ENCODE measurements around the gene CELF1.

The CELF1 gene

GRCh38 chr11:47478651-47479329 is 74.1 kb downstream of the CELF1 start:
- DNase-seq (ENCODE audit: low spot score in 2 of 2) (no peak), ATAC-seq (replicated peaks; ENCODE audit: extremely low read depth, poor library complexity, severe bottlenecking) (no peak)
- Mint-ChIP-seq H3K27me3 (no peaks in the 10 kb centered on the region), H3K4me1 (peaks cover 15% of the 10 kb centered on the region), H3K27ac (ENCODE audit: low read depth) (peak overlapping the region; percentile 32), H3K4me3 (no peak overlapping the region), H3K36me3 (ENCODE audit: insufficient read depth) (peaks cover 77% of the 10 kb centered on the region), H3K9me3 (no peaks in the 10 kb centered on the region)

GRCh38 chr11:47477753-47478152 is 75.2 kb downstream of the CELF1 start:
- Mint-ChIP-seq H3K4me1 (peaks cover 15% of the 10 kb centered on the region), H3K4me3 (no peak overlapping the region), H3K36me3 (ENCODE audit: insufficient read depth) (peaks cover 79% of the 10 kb centered on the region), H3K9me3 (no peaks in the 10 kb centered on the region), H3K27me3 (no peaks in the 10 kb centered on the region), H3K27ac (ENCODE audit: low read depth) (no peak overlapping the region)
- no peak for DNase-seq (ENCODE audit: low spot score in 2 of 2)
- no peak for ATAC-seq (replicated peaks; ENCODE audit: extremely low read depth, poor library complexity, severe bottlenecking)

GRCh38 chr11:47477323-47477722 is 75.6 kb downstream of the CELF1 start:
- no peaks in the 10 kb centered on the region for H3K27me3 Mint-ChIP-seq
- H3K4me1 Mint-ChIP-seq: peaks cover 15% of the 10 kb centered on the region
- H3K36me3 Mint-ChIP-seq (ENCODE audit: insufficient read depth): peaks cover 79% of the 10 kb centered on the region
- no peak overlapping the region for H3K4me3 Mint-ChIP-seq
- no peaks in the 10 kb centered on the region for H3K9me3 Mint-ChIP-seq
- H3K27ac Mint-ChIP-seq (ENCODE audit: low read depth): no peak overlapping the region
- no peak for DNase-seq (ENCODE audit: low spot score in 2 of 2)
- no peak for ATAC-seq (replicated peaks; ENCODE audit: extremely low read depth, poor library complexity, severe bottlenecking)

- Mint-ChIP-seq H3K27ac (ENCODE audit: low read depth) (peak overlapping the region; percentile 67), H3K36me3 (ENCODE audit: insufficient read depth) (peaks cover 74% of the 10 kb centered on the region), H3K4me3 (no peak overlapping the region), H3K9me3 (no peaks in the 10 kb centered on the region), H3K4me1 (peaks cover 32% of the 10 kb centered on the region), H3K27me3 (no peaks in the 10 kb centered on the region)
- DNase-seq (ENCODE audit: low spot score in 2 of 2): no peak
- no peak for ATAC-seq (replicated peaks; ENCODE audit: extremely low read depth, poor library complexity, severe bottlenecking)
Measured at GRCh38 chr11:47470671-47471070, 82.3 kb downstream of the CELF1 start.

- DNase-seq (ENCODE audit: low spot score in 2 of 2): no peak
- peak overlapping the region; percentile 79 for H3K27ac Mint-ChIP-seq (ENCODE audit: low read depth)
- ATAC-seq (replicated peaks; ENCODE audit: extremely low read depth, poor library complexity, severe bottlenecking): no peak
Measured at GRCh38 chr11:47469361-47470179, 83.4 kb downstream of the CELF1 start.

GRCh38 chr11:47468598-47469214 is 84.2 kb downstream of the CELF1 start:
- H3K4me3 Mint-ChIP-seq: no peak overlapping the region
- peaks cover 34% of the 10 kb centered on the region for H3K4me1 Mint-ChIP-seq
- ATAC-seq (replicated peaks; ENCODE audit: extremely low read depth, poor library complexity, severe bottlenecking) (no peak), DNase-seq (ENCODE audit: low spot score in 2 of 2) (no peak)
- H3K9me3 Mint-ChIP-seq: no peaks in the 10 kb centered on the region
- H3K36me3 Mint-ChIP-seq (ENCODE audit: insufficient read depth): peaks cover 66% of the 10 kb centered on the region
- no peaks in the 10 kb centered on the region for H3K27me3 Mint-ChIP-seq
- H3K27ac Mint-ChIP-seq (ENCODE audit: low read depth): peak overlapping the region; percentile 79

More at GRCh38 chr11:47469361-47470179, 83.4 kb downstream of the CELF1 start:
- no peaks in the 10 kb centered on the region for H3K27me3 Mint-ChIP-seq
- no peak overlapping the region for H3K4me3 Mint-ChIP-seq
- H3K9me3 Mint-ChIP-seq: no peaks in the 10 kb centered on the region
- H3K4me1 Mint-ChIP-seq: peaks cover 34% of the 10 kb centered on the region
- H3K36me3 Mint-ChIP-seq (ENCODE audit: insufficient read depth): peaks cover 67% of the 10 kb centered on the region

GRCh38 chr11:47467357-47467756 is 85.6 kb downstream of the CELF1 start:
- Mint-ChIP-seq H3K4me3 (no peak overlapping the region), H3K36me3 (ENCODE audit: insufficient read depth) (peaks cover 52% of the 10 kb centered on the region), H3K27ac (ENCODE audit: low read depth) (no peak overlapping the region), H3K9me3 (no peaks in the 10 kb centered on the region), H3K4me1 (peaks cover 34% of the 10 kb centered on the region), H3K27me3 (no peaks in the 10 kb centered on the region)
- ATAC-seq (replicated peaks; ENCODE audit: extremely low read depth, poor library complexity, severe bottlenecking): no peak
- DNase-seq (ENCODE audit: low spot score in 2 of 2): no peak

GRCh38 chr11:47466701-47467250 is 86.2 kb downstream of the CELF1 start:
- ATAC-seq (replicated peaks; ENCODE audit: extremely low read depth, poor library complexity, severe bottlenecking) (no peak), DNase-seq (ENCODE audit: low spot score in 2 of 2) (no peak)
- Mint-ChIP-seq H3K27me3 (no peaks in the 10 kb centered on the region), H3K27ac (ENCODE audit: low read depth) (no peak overlapping the region), H3K4me1 (peaks cover 34% of the 10 kb centered on the region), H3K4me3 (no peak overlapping the region), H3K9me3 (no peaks in the 10 kb centered on the region), H3K36me3 (ENCODE audit: insufficient read depth) (peaks cover 50% of the 10 kb centered on the region)

- no peaks in the 10 kb centered on the region for H3K9me3 Mint-ChIP-seq
- H3K4me1 Mint-ChIP-seq: peaks cover 34% of the 10 kb centered on the region
- peaks cover 48% of the 10 kb centered on the region for H3K36me3 Mint-ChIP-seq (ENCODE audit: insufficient read depth)
- ATAC-seq (replicated peaks; ENCODE audit: extremely low read depth, poor library complexity, severe bottlenecking) (no peak), DNase-seq (ENCODE audit: low spot score in 2 of 2) (no peak)
- H3K4me3 Mint-ChIP-seq: no peak overlapping the region
- no peaks in the 10 kb centered on the region for H3K27me3 Mint-ChIP-seq
- H3K27ac Mint-ChIP-seq (ENCODE audit: low read depth): no peak overlapping the region
Measured at GRCh38 chr11:47466201-47466600, 86.7 kb downstream of the CELF1 start.

- ATAC-seq (replicated peaks; ENCODE audit: extremely low read depth, poor library complexity, severe bottlenecking): no peak
- peaks cover 32% of the 10 kb centered on the region for H3K4me1 Mint-ChIP-seq
- H3K36me3 Mint-ChIP-seq (ENCODE audit: insufficient read depth): peaks cover 37% of the 10 kb centered on the region
- DNase-seq (ENCODE audit: low spot score in 2 of 2): no peak
- no peaks in the 10 kb centered on the region for H3K9me3 Mint-ChIP-seq
- H3K4me3 Mint-ChIP-seq: no peak overlapping the region
- no peaks in the 10 kb centered on the region for H3K27me3 Mint-ChIP-seq
- H3K27ac Mint-ChIP-seq (ENCODE audit: low read depth): no peak overlapping the region
Measured at GRCh38 chr11:47464483-47464882, 88.4 kb downstream of the CELF1 start.

- Mint-ChIP-seq H3K27ac (ENCODE audit: low read depth) (no peak overlapping the region), H3K36me3 (ENCODE audit: insufficient read depth) (peaks cover 16% of the 10 kb centered on the region), H3K4me1 (peaks cover 6% of the 10 kb centered on the region), H3K9me3 (no peaks in the 10 kb centered on the region), H3K4me3 (no peak overlapping the region), H3K27me3 (no peaks in the 10 kb centered on the region)
- DNase-seq (ENCODE audit: low spot score in 2 of 2) (no peak), ATAC-seq (replicated peaks; ENCODE audit: extremely low read depth, poor library complexity, severe bottlenecking) (no peak)
Measured at GRCh38 chr11:47461876-47462275, 91.1 kb downstream of the CELF1 start.

GRCh38 chr11:47460571-47461235 is 92.2 kb downstream of the CELF1 start:
- Mint-ChIP-seq H3K27ac (ENCODE audit: low read depth) (peak overlapping the region; percentile 23), H3K36me3 (ENCODE audit: insufficient read depth) (peaks cover 14% of the 10 kb centered on the region), H3K27me3 (no peaks in the 10 kb centered on the region), H3K4me3 (no peak overlapping the region), H3K4me1 (peaks cover 6% of the 10 kb centered on the region), H3K9me3 (no peaks in the 10 kb centered on the region)
- DNase-seq (ENCODE audit: low spot score in 2 of 2) (no peak), ATAC-seq (replicated peaks; ENCODE audit: extremely low read depth, poor library complexity, severe bottlenecking) (no peak)

All from central memory CD8-positive, alpha-beta T cell (primary cell).